ENCODE results near the gene COMMD9. TPM values are rescaled to one million over a fixed set of nuclear protein-coding genes. Genes with fewer than 3 reads are reported as not detected.

COMMD9 gene
- polyA plus RNA-seq, 1 of the 3 experiments (the other 2 are of a cell fraction) = 44.2 TPM

DNA sequence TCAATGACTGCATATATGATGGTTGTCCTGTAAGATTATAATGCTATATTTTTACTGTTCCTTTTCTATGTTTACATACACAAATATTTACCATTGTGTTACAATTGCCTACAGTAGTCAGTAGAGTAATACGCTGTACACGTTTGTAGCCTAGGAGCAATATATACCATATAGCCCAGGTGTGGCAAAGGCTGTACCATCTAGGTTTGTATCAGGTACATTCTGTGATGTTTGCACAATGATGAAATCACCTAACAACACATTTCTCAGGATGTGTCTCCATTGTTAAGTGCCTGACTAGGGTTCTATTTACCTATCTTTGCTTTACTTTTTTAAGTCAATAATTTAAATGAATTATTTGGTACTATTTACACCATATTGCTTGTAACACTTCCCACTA, 28.8 kb upstream of the COMMD9 start:
- TF ChIP-seq YY1 (IDR thresholded peaks at IDR 0.05; ENCODE audit: low read depth) (no peak), RCOR1 (IDR thresholded peaks at IDR 0.05; ENCODE audit: low read length) (no peak), ELF1 (IDR thresholded peaks at IDR 0.05) (no peak), NRF1 (IDR thresholded peaks at IDR 0.05; ENCODE audit: low read depth, low read length) (no peak), EZH2phosphoT487 (IDR thresholded peaks at IDR 0.05; ENCODE audit: borderline replicate concordance, low read depth) (no peak), EP300 (IDR thresholded peaks at IDR 0.05; ENCODE audit: borderline replicate concordance in 1 of 2, low read depth in 1 of 2, low read length in 1 of 2) (no peak), CHD2 (IDR thresholded peaks at IDR 0.05; ENCODE audit: low read length, partially characterized antibody) (no peak), RXRA (IDR thresholded peaks at IDR 0.05; ENCODE audit: borderline replicate concordance, low read depth) (no peak), GABPA (IDR thresholded peaks at IDR 0.05; ENCODE audit: low read depth) (no peak), FOSL2 (IDR thresholded peaks at IDR 0.05; ENCODE audit: borderline replicate concordance, low read depth) (no peak), TCF12 (IDR thresholded peaks at IDR 0.05) (no peak), MEF2A (IDR thresholded peaks at IDR 0.05; ENCODE audit: borderline replicate concordance, low read depth) (no peak), FOXM1 (IDR thresholded peaks at IDR 0.05; ENCODE audit: low read depth) (no peak), SIN3A (IDR thresholded peaks at IDR 0.05; ENCODE audit: borderline replicate concordance, low read depth, low read length) (no peak)
- TF ChIP-seq, protein P1, sequence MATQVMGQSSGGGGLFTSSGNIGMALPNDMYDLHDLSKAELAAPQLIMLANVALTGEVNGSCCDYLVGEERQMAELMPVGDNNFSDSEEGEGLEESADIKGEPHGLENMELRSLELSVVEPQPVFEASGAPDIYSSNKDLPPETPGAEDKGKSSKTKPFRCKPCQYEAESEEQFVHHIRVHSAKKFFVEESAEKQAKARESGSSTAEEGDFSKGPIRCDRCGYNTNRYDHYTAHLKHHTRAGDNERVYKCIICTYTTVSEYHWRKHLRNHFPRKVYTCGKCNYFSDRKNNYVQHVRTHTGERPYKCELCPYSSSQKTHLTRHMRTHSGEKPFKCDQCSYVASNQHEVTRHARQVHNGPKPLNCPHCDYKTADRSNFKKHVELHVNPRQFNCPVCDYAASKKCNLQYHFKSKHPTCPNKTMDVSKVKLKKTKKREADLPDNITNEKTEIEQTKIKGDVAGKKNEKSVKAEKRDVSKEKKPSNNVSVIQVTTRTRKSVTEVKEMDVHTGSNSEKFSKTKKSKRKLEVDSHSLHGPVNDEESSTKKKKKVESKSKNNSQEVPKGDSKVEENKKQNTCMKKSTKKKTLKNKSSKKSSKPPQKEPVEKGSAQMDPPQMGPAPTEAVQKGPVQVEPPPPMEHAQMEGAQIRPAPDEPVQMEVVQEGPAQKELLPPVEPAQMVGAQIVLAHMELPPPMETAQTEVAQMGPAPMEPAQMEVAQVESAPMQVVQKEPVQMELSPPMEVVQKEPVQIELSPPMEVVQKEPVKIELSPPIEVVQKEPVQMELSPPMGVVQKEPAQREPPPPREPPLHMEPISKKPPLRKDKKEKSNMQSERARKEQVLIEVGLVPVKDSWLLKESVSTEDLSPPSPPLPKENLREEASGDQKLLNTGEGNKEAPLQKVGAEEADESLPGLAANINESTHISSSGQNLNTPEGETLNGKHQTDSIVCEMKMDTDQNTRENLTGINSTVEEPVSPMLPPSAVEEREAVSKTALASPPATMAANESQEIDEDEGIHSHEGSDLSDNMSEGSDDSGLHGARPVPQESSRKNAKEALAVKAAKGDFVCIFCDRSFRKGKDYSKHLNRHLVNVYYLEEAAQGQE (IDR thresholded peaks at IDR 0.05; ENCODE audit: low read depth, low read length) = no peak
- TF ChIP-seq, protein P2, sequence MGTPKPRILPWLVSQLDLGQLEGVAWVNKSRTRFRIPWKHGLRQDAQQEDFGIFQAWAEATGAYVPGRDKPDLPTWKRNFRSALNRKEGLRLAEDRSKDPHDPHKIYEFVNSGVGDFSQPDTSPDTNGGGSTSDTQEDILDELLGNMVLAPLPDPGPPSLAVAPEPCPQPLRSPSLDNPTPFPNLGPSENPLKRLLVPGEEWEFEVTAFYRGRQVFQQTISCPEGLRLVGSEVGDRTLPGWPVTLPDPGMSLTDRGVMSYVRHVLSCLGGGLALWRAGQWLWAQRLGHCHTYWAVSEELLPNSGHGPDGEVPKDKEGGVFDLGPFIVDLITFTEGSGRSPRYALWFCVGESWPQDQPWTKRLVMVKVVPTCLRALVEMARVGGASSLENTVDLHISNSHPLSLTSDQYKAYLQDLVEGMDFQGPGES (IDR thresholded peaks at IDR 0.05; ENCODE audit: low read depth, low read length) = no peak
- TF ChIP-seq, protein P3, sequence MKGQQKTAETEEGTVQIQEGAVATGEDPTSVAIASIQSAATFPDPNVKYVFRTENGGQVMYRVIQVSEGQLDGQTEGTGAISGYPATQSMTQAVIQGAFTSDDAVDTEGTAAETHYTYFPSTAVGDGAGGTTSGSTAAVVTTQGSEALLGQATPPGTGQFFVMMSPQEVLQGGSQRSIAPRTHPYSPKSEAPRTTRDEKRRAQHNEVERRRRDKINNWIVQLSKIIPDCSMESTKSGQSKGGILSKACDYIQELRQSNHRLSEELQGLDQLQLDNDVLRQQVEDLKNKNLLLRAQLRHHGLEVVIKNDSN (IDR thresholded peaks at IDR 0.05; ENCODE audit: borderline replicate concordance, low read depth) = no peak
- H4K20me1 ChIP-seq (ENCODE audit: insufficient read depth) = no peaks in the 10 kb centered on the region

More for the DNA sequence above, 28.8 kb upstream of the COMMD9 start:
- H3K36me3 ChIP-seq (replicated peaks in 1 of 2; ENCODE audit: control insufficient read depth in 1 of 2, insufficient read depth in 2 of 2, low read length in 1 of 2) = no peaks in the 10 kb centered on the region
- no peak for DNase-seq
- H3K79me2 ChIP-seq (ENCODE audit: insufficient read depth) = no peaks in the 10 kb centered on the region
- H3K27ac ChIP-seq (ENCODE audit: low read depth in 2 of 2, low read length in 1 of 2) = no peak overlapping the region
- ChIA-PET CTCF (interaction anchor here (1.5 kb wide), 1 partner anchor 22 kb away, joined by 3 read pairs; the partner anchor contains the start of gene PRR5L), POLR2A (no interaction called here)
- no peaks in the 10 kb centered on the region for H3K9me2 ChIP-seq
- no peak overlapping the region for H3K9ac ChIP-seq
- H3K9me3 ChIP-seq = no peaks in the 10 kb centered on the region
- no peak overlapping the region for H3K4me2 ChIP-seq
- no peaks in the 10 kb centered on the region; the same call in 1 of the 2 replicates for H3K27me3 ChIP-seq (ENCODE audit: insufficient read depth)
- WGBS (ENCODE audit: low lambda C conversion rate) = 6% methylated on average over 2 of the region's 2 CpGs
- H3K4me1 ChIP-seq (ENCODE audit: control insufficient read depth in 1 of 2, insufficient read depth in 2 of 2, low read depth in 1 of 2, low read length in 1 of 2) = no peaks in the 10 kb centered on the region
- no peak overlapping the region for H3K4me3 ChIP-seq (ENCODE audit: low read depth in 2 of 2, low read length in 1 of 2)
- H3F3A ChIP-seq (replicated peaks; ENCODE audit: insufficient read depth) = no peaks in the 10 kb centered on the region
- no peak overlapping the region for H2AFZ ChIP-seq (ENCODE audit: low read depth)
